HEK293 (cell line): ENCODE measurements around the gene NGRN.

Experiments used
- CTCF ChIP-seq: fragments of 450-650 bp; formaldehyde crosslinking; IDR thresholded peaks from 2 replicates; pipeline ENCODE4 v1.5.1; 2016; ENCODE audit warnings: missing biosample characterization, missing genetic modification characterization
- REPIN1 ChIP-seq: fragments of 450-650 bp; formaldehyde crosslinking; IDR thresholded peaks from 2 replicates; pipeline ENCODE4 v1.5.1; 2017; ENCODE audit warnings: missing biosample characterization, missing genetic modification characterization, low read depth
- ZBTB1 ChIP-seq: fragments of 450-650 bp; formaldehyde crosslinking; IDR thresholded peaks from 2 replicates; pipeline ENCODE4 v1.5.1; 2016; ENCODE audit warnings: missing biosample characterization, missing genetic modification characterization
- ZNF155 ChIP-seq: fragments of 450-650 bp; formaldehyde crosslinking; IDR thresholded peaks from 2 replicates; pipeline ENCODE4 v1.5.1; 2016; ENCODE audit warnings: missing biosample characterization, missing genetic modification characterization
- ZNF274 ChIP-seq, 2 experiments: fragments of 200-500 bp in 1 of 2; fragments of 450-650 bp in 1 of 2; sonication (Bioruptor generic) in 1 of 2; formaldehyde crosslinking in 1 of 2; IDR thresholded peaks; 2 replicates each; pipeline versions ENCODE4 v1.5.1 to v1.6.1; 2014 to 2016; ENCODE audit warnings: borderline replicate concordance in 1 of 2, inconsistent platforms in 1 of 2, low read length in 1 of 2, missing biosample characterization in 1 of 2, missing genetic modification characterization in 1 of 2
- ZNF311 ChIP-seq: fragments of 450-650 bp; formaldehyde crosslinking; IDR thresholded peaks from 2 replicates; pipeline ENCODE4 v1.5.1; 2017; ENCODE audit warnings: missing biosample characterization, missing genetic modification characterization, borderline replicate concordance
- ZNF664 ChIP-seq: fragments of 450-650 bp; formaldehyde crosslinking; IDR thresholded peaks from 2 replicates; pipeline ENCODE4 v1.5.1; 2016; ENCODE audit warnings: missing biosample characterization, missing genetic modification characterization

- no peak for TF ChIP-seq ZBTB1
- peak; percentile 78 for TF ChIP-seq CTCF (tag by site-specific recombination)
- TF ChIP-seq ZNF664 (tag by site-specific recombination), result no peak
- TF ChIP-seq ZNF155 (tag by site-specific recombination), result no peak
- no peak for TF ChIP-seq ZNF311 (tag by site-specific recombination)
- TF ChIP-seq ZNF274 (IDR thresholded peaks at IDR 0.05; ENCODE audit: low read length), result no peak
- no peak for TF ChIP-seq ZNF274 (tag by site-specific recombination; IDR thresholded peaks at IDR 0.05; ENCODE audit: borderline replicate concordance)
- TF ChIP-seq REPIN1 (tag by site-specific recombination), result no peak
Measured at GRCh38 chr15:90286678-90287077, 21.2 kb downstream of the NGRN start.
